ENCODE results near the gene UCN. TPM values are rescaled to one million over a fixed set of nuclear protein-coding genes. Genes with fewer than 3 reads are reported as not detected.

UCN gene
- total RNA-seq (1.4 TPM), polyA plus RNA-seq (ENCODE audit: insufficient read depth, low read depth, low replicate concordance) (1.3 TPM)
- long read RNA-seq, donor 1 = 0 reads
- long read RNA-seq, donor 2 = 0 reads
- long read RNA-seq, donor 3 = 0 reads
- long read RNA-seq, donor 4, partial matches to known transcripts = 0 of 4 reads
- long read RNA-seq, donor 4, other reads (novel, unspliced or antisense) = 0 of 4 reads
- long read RNA-seq, donor 5 = 0 reads
- long read RNA-seq, donor 6, partial matches to known transcripts = 0 of 1 reads
- long read RNA-seq, donor 6, other reads (novel, unspliced or antisense) = 0 of 1 reads
- long read RNA-seq, donor 7, partial matches to known transcripts = 0 of 1 reads
- long read RNA-seq, donor 7, other reads (novel, unspliced or antisense) = 1 of 1 reads
- long read RNA-seq, donor 8, partial matches to known transcripts = 0 of 1 reads
- long read RNA-seq, donor 8, other reads (novel, unspliced or antisense) = 0 of 1 reads
- long read RNA-seq, donor 9 = 0 reads
- long read RNA-seq, donor 10, partial matches to known transcripts = 0 of 2 reads
- long read RNA-seq, donor 10, other reads (novel, unspliced or antisense) = 0 of 2 reads

- Histone ChIP-seq H3K9ac (ENCODE audit: low read length in 3 of 3) (no peak within 1 kb of the TSS), H3K4me1 (ENCODE audit: control insufficient read depth in 2 of 3, insufficient read depth in 2 of 3, low read depth in 1 of 3, low read length in 3 of 3) (peaks cover 0 to 3% (median 0%) of the 10 kb centered on the region in 3 donors), H3K4me3 (ENCODE audit: low read length in 3 of 3) (no peak within 1 kb of the TSS), H3K9me3 (ENCODE audit: control insufficient read depth in 2 of 3, insufficient read depth in 1 of 3, low read length in 3 of 3) (no peaks in the 10 kb centered on the region), H3K27me3 (ENCODE audit: control insufficient read depth, insufficient read depth, low read length) (peaks cover 17% of the 10 kb centered on the region), H3K36me3 (ENCODE audit: control insufficient read depth in 2 of 3, insufficient read depth in 3 of 3, low read length in 3 of 3) (no peaks in the 10 kb centered on the region), H3K27ac (ENCODE audit: low read depth in 2 of 2, low read length in 2 of 2) (no peak within 1 kb of the TSS)
- no peak for TF ChIP-seq CTCF (IDR thresholded peaks at IDR 0.05; ENCODE audit: borderline replicate concordance, extremely low read depth, insufficient read depth)
- FAIRE-seq = no peak
- intact Hi-C loops (cut with DNase I) = loop anchor here (10.0 kb wide), 1 partner anchor 214 kb away; no protein-coding TSS in a partner anchor
- DNase-seq = peak; percentile 80 to 90 (median 88)
These were observed at the start of gene UCN for GRCh38 chr2:27308359-27308881. UCN (minus strand) TSS chr2:27308445; CDS start chr2:27307895, 550 bp downstream.

GRCh38 chr2:27356382-27357181 is 48.3 kb upstream of the UCN start, which contains the start of gene GTF3C2:
GTF3C2 (minus strand) TSS chr2:27356764; CDS start chr2:27343554, 13,210 bp downstream.
- Histone ChIP-seq H3K9ac (ENCODE audit: low read length in 3 of 3) (peak within 1 kb of the TSS; percentile 90 to 93 (median 92)), H3K27ac (ENCODE audit: low read depth in 2 of 2, low read length in 2 of 2) (peak within 1 kb of the TSS; percentile 78 to 87), H3K9me3 (ENCODE audit: control insufficient read depth in 2 of 3, insufficient read depth in 1 of 3, low read length in 3 of 3) (no peaks in the 10 kb centered on the region), H3K4me3 (ENCODE audit: low read length in 3 of 3) (peak within 1 kb of the TSS; percentile 83 to 97 (median 93)), H3K27me3 (ENCODE audit: control insufficient read depth, insufficient read depth, low read length) (no peaks in the 10 kb centered on the region), H3K36me3 (ENCODE audit: control insufficient read depth in 2 of 3, insufficient read depth in 3 of 3, low read length in 3 of 3) (no peaks in the 10 kb centered on the region), H3K4me1 (ENCODE audit: control insufficient read depth in 2 of 3, insufficient read depth in 2 of 3, low read depth in 1 of 3, low read length in 3 of 3) (peaks cover 0 to 10% (median 8%) of the 10 kb centered on the region in 3 donors)
- peak; percentile 4 for TF ChIP-seq CTCF (IDR thresholded peaks at IDR 0.05; ENCODE audit: borderline replicate concordance, extremely low read depth, insufficient read depth)
- peak; percentile 97 to 99 (median 98) for DNase-seq
- FAIRE-seq = no peak
- intact Hi-C loops (cut with DNase I) = no loop called here

GRCh38 chr2:27356056-27356381 is 47.8 kb upstream of the UCN start:
- Histone ChIP-seq H3K27me3 (ENCODE audit: control insufficient read depth, insufficient read depth, low read length) (no peaks in the 10 kb centered on the region), H3K4me1 (ENCODE audit: control insufficient read depth in 2 of 3, insufficient read depth in 2 of 3, low read depth in 1 of 3, low read length in 3 of 3) (peaks cover 0 to 10% (median 8%) of the 10 kb centered on the region in 3 donors), H3K27ac (ENCODE audit: low read depth in 2 of 2, low read length in 2 of 2) (peak overlapping the region; percentile 78 to 87), H3K9me3 (ENCODE audit: control insufficient read depth in 2 of 3, insufficient read depth in 1 of 3, low read length in 3 of 3) (no peaks in the 10 kb centered on the region), H3K4me3 (ENCODE audit: low read length in 3 of 3) (peak overlapping the region; percentile 83 to 97 (median 93)), H3K36me3 (ENCODE audit: control insufficient read depth in 2 of 3, insufficient read depth in 3 of 3, low read length in 3 of 3) (no peaks in the 10 kb centered on the region), H3K9ac (ENCODE audit: low read length in 3 of 3) (peak overlapping the region; percentile 63 to 93 (median 92))
- intact Hi-C loops (cut with DNase I) = no loop called here
- DNase-seq (peak in 2 of 5 donors; percentile 51 to 79), FAIRE-seq (no peak)
- no peak for TF ChIP-seq CTCF (IDR thresholded peaks at IDR 0.05; ENCODE audit: borderline replicate concordance, extremely low read depth, insufficient read depth)
